CD4-positive, alpha-beta T cell treated with Interleukin-15 for 1 hour (primary cell): ENCODE data around the gene GTF2H2.
"Not testable (repeated sequence)": the region's sequence is repeated elsewhere in the genome, so short reads cannot be mapped to it uniquely, and the experiment has no call there.

Experiments
- DNase-seq: peaks from one replicate; pipeline ENCODE4 v3.0.0-alpha.2; 2020

GTF2H2 gene

GRCh38 chr5:71067262-71067928 lies at the start of gene GTF2H2:
TSS of gene GTF2H2 (minus strand) at chr5:71067676. CDS start at chr5:71062763, 4,913 bp downstream.
- DNase-seq, result not testable (repeated sequence)

DNA sequence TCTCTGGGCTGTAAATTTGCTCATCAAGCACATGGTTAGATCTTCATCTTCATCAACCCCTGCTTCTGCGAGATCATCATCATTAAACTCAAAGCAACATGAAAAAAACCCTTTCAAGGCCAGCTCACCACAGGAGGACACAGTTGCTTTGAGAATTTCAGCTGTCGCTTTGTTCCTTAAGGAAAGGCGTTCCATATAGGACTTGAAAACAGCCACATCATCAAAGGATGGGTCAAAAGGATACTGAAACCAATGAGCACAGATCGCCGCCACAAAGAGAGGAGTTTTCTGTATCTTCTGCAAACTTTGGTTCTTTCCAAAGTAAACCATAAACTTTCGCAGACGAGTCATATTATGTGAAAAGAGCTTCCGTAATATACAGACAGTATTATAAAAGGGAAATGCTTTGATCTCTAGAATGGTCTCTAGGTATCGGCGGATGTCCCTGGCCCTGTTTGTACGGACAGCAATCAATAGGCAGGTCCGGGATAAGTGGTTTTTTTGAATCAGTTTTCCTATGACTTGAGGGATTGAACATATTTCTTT lies 42.3 kb upstream of the GTF2H2 start:
- DNase-seq, result not testable (repeated sequence)

DNA sequence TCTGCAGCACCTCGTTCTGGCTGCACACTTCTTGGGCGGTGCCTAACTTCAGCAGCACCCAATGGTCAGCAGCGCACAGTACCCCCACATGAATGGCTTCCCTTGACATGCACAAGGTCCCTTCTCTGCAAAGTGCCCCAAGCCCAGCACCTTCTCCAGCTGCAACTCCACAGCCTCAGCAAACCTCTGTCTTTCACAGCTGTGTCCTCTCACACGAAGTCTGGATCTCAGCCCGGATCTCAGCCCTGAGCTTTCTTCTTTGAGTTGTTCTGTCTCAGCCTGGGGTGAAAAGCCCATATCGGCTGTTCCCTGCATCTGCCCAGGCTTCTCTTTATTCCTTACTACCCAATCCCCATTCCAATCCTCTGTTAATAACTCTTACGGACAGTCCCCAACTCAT lies 32.5 kb upstream of the GTF2H2 start:
- not testable (repeated sequence) for DNase-seq

GRCh38 chr5:71097930-71098203 lies 30.4 kb upstream of the GTF2H2 start:
- DNase-seq, result not testable (repeated sequence)

DNA sequence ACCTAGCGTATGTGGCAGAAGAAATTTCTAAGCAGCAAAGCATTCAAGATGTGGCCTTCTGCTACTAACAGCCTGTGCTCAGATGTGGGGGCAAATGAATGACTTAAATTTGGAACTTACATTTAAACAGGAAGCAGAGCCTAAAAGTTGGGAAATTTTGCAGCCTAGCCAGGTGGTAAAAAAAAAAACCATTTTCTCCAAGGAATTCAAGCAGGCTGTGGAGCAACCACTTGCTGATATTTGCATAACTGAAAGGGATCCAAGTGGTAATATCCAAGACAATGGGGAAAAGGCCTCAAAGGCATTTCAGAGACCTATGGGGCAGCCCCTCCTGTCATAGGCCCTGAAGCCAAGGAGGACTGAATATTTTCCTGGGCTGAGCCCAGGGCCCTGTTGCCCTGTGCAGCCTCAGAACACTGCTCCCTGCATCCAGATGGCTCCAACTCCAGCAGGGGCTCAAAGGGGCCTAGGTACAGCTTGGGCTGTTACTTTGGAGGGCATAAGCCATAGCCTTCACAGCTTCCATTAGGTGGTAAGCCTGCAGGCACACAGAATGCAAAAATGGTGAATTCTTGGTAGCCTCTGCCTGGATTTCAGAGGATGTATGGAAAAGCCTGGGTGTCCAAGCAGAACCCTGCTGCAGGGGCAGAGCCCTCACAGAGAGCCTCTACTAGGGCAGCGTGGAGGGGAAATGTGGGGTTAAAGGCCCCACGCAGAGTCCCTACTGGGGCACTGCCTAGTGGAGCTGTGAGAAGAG lies 29.9 kb upstream of the GTF2H2 start:
- DNase-seq, result not testable (repeated sequence)

DNA sequence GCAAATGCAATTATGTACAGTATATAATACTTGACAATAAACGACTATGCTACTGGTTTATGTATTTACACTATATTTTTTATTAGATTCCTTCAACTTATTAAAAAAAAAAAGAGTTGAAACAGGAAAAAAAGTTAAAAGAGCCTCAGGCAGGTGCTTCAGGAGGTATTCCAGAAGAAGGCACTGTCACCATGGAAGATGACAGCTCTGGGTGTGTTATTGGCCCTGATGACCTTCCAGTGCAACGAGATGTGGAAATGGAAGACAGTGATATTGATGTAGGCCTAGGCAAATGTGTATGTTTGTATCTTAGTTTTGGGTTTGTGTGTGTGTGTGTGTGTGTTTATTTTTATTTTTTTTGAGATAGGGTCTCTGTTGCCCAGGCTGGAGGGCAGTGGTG lies 22.3 kb upstream of the GTF2H2 start:
- DNase-seq, result not testable (repeated sequence)

DNA sequence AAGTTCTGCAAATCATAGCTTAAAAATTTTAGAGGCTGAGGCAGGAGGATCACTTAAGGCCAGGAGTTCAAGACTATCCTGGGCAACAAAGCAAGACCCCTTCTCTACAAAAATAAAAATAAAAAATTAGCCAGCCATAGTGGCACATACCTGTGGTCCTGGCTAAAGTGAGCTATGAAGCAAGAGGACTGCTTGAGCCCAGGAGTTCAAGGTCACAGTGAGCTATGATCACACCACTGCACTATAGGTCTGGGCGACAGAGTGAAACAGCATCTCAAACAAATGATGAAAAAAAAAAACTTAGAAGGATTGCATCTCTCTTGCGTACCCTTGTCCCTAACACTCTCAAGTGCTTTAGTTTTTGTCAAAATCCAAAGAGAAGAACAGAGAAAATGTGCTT lies 21.3 kb upstream of the GTF2H2 start:
- DNase-seq, result not testable (repeated sequence)

- not testable (repeated sequence) for DNase-seq
These were observed 18.7 kb upstream of the GTF2H2 start for GRCh38 chr5:71086145-71086544.

- DNase-seq, result not testable (repeated sequence)
These were observed 17.0 kb upstream of the GTF2H2 start for GRCh38 chr5:71084280-71085063.

GRCh38 chr5:71082898-71083297 lies 15.4 kb upstream of the GTF2H2 start:
- DNase-seq, result not testable (repeated sequence)

DNA sequence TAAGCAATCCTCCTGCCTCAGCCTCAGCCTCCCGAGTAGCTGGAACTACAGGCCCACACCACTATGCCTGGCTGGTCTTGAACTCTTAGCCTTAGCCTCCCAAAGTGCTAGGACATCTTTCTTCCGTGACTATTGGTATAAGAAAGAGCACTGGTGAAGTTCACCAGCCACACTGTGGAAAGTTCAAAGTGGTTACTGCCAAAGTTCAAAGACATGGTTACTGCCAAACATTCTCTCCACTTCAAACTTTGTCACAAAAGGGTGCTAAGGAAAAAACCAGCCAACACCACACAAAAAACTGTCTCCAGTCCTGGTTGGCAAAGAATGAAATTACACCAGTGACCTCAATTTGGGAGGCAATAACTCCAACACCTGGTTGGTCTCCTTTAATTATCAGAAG lies 14.9 kb upstream of the GTF2H2 start:
- not testable (repeated sequence) for DNase-seq

DNA sequence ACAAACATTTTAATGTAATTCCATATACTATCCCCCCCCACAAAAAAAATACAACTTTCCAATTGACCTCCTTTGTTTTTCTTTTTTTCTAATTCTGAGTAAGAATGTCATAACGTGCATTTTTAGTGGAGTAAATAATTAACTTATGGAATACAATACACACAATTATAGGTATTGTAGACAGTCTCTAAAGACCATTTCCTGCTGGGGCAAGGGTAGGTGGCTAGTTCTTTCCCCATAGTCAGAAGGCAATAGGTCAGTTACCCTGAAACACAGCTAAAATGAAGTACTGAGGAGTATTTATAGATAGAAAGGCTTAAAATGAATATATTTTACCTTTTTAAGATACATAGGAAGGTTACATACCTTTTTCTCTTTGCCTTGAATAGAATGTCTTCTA lies 6.2 kb downstream of the GTF2H2 start:
- not testable (repeated sequence) for DNase-seq

- DNase-seq, result not testable (repeated sequence)
These were observed 8.1 kb downstream of the GTF2H2 start for GRCh38 chr5:71059426-71059825.

- not testable (repeated sequence) for DNase-seq
These were observed 22.7 kb downstream of the GTF2H2 start for GRCh38 chr5:71044808-71045207.

DNA sequence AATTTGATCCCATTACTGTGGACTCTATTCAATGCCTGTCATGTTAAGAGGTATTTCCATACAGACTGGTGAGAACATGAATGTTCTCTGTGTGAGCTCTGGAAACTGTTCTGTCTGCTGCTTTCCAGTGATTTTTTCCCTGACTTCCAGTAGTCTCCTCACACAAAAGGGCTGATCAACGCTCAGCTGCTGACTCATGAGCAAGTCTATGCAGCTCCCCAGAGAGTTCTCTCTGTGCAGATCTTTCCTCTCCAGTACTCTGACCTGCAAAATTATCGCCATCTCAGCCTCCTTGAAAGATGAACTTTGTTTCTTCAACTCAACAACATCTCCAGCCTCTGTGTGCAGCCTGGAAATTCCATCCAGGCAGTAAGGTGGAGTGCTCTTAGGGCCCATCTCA lies 23.3 kb downstream of the GTF2H2 start:
- not testable (repeated sequence) for DNase-seq

DNA sequence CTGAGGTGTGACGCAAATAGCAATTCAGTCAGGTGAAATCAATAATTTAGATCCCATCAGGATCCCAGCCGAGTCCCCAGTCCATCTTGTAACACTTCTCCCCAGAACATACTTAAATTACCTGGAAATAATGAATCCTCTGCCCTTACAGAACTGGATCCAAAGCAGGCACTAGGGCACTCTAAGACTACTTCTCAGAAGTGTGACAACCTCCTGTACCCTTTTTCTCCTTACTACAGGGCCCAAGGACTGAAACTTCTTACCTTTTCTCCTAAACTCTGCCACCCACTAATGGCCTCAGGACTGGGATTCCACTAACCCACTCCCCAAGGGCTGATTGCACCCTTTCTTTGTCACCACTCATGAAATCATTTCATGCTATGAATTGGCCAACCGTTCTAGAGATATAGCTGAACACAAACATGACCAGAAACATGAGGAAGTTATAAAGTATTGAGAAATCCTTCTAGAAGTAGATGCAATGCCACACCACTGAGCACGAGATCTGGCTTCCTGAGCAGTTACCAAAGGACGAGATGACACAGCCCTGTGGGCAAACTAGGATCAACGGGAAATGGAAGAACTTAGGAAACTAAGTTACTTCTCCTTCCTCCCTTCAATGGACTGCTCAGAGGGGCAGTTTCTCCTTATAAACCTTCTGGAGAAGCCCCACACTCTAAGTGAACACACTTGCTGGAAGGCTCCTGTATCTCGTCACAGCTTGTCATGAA lies 36.3 kb downstream of the GTF2H2 start:
- DNase-seq, result not testable (repeated sequence)

DNA sequence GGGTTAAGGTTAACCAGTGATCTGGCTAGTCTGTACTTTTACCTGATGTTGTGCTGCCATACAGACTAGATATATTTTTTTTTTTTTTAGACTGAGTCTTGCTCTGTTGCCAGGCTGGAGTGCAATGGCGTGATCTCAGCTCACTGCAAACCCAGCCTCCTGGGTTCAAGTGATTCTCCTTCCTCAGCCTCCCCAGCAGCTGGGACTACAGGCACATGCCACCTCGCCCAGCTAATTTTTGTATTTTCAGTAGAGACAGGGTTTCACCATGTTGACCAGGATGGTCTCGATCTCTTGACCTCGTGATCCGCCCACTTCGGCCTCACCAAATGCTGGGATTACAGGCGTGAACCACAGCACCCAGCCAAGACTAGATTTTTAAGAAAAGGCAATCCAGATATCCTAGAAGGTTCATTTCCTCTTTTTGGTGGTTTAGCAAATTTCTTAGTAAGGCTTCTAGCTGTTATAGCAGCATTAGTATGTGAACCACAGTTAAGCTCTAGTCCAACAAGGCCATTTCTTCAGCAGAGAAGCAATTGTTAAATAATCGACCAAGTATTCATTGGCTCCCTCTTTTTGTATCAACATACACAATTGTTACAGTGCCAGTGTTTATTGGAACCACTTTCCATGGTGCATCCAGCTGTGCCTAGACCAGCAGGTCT lies 42.1 kb downstream of the GTF2H2 start, which contains the start of gene NAIP:
NAIP (minus strand) TSS at position 51 of the 665 bp plus-strand sequence. CDS start 12,424 bp downstream, outside the sequence.
- not testable (repeated sequence) for DNase-seq

DNA sequence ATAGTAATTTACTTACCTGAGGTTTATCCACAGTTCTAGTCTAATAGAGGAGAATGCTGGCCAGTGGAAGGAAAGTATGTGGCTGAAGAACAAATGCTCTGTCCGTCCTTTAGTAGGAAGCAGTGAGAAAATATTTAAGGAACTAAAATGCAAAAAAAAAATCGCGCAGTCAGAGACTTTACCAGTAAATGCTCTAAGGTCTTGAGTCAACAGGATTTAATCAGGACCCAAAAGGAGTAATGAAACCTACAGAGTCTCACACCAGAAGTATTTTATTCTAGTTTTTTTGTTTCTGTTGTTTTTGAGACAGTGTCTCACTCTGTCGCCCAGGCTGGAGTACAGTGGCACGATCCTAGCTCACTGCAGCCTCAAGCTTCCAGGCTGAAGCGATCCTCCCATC lies 46.8 kb downstream of the GTF2H2 start:
- not testable (repeated sequence) for DNase-seq

- DNase-seq, result not testable (repeated sequence)
These were observed 49.0 kb downstream of the GTF2H2 start for GRCh38 chr5:71018376-71019005.

GRCh38 chr5:71014176-71014575 lies 53.3 kb downstream of the GTF2H2 start:
- DNase-seq, result no peak

DNA sequence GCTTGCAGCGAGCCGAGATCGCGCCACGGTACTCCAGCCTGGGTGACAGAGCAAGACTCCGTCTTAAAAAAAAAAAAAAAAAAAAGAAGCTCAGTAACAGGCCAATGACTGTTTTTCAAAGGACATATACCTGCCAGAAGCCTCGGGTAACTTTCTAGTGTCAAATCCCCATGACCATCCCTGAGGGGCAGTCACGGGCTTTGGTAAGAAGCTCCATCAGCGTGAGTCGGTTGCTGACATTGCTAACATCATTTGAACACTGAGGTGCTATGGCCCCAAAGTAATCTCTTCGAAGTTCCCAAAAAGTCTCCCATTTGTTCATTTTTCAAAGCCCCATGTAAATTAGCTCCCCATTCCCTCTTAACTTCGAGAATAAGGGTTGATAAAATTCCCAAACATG lies 53.9 kb downstream of the GTF2H2 start:
- no peak for DNase-seq
